Hepatocyte (in vitro differentiated cells): Measurements from ENCODE around the gene GNB1L.

ENCODE experiments used
- CTCF ChIP-seq: fragments of 200-600 bp; sonication (generic); IDR thresholded peaks from 2 replicates; pipeline ENCODE4 v1.5.1; 2016; ENCODE audit warnings: antibody characterized with exemption, mild to moderate bottlenecking; ENCODE audit not compliant: poor library complexity
- EZH2phosphoT487 ChIP-seq: fragments of 200-600 bp; sonication (generic); IDR thresholded peaks from one replicate; pipeline ENCODE4 v1.6.1; 2018; ENCODE audit warnings: antibody characterized with exemption, mild to moderate bottlenecking, low read depth, moderate library complexity; ENCODE audit not compliant: unreplicated experiment, severe bottlenecking

- TF ChIP-seq EZH2phosphoT487: no peak
- no peak for TF ChIP-seq CTCF
Observed at GRCh38 chr22:19796160-19796559, 58.5 kb downstream of the GNB1L start.
